ENCODE results near the gene PSENEN. TPM values are rescaled to one million over a fixed set of nuclear protein-coding genes. Genes with fewer than 3 reads are reported as not detected.

PSENEN gene
- total RNA-seq, 1 donor from 2014 or later: 60.0 TPM

DNA sequence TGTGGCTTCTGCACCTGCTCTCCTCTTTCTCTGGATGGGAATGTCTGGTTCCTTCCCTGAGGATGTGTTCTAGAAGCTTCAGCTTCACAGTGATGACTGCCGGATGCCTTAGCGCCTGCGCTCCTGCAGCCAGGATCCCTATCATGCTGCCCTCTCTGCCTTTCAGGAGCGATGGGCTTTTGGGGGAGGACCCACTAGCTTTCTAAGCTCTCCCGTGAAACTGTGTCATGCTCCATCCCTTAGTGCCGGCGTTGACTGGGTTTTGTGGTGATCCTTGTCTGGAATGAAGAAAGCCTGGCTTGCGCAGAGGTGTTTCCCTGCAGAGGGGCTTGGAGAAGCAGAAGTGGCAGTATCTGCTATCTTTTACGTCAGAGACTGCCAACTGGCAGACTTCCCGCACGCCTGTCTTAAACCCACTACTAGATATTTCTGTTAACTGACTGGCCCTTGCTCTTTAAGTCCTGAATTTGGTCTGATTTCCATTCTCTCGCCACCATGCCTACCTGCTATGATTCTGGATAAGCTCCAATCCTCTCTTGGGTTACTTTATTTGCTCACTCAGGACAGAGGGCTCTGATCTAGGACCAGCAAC, 31.5 kb upstream of the PSENEN start:
- peaks cover 17% of the 10 kb centered on the region for H3K4me1 ChIP-seq
- ATAC-seq: no peak
- H3K9me3 ChIP-seq: no peaks in the 10 kb centered on the region
- H3K4me3 ChIP-seq: no peak overlapping the region
- H3K27me3 ChIP-seq (ENCODE audit: low read depth): no peaks in the 10 kb centered on the region
- H3K36me3 ChIP-seq: no peaks in the 10 kb centered on the region
- H3K27ac ChIP-seq: no peak overlapping the region
- intact Hi-C loops (cut with DNase I): no loop called here
- no peak for TF ChIP-seq CTCF (IDR thresholded peaks at IDR 0.05)
- DNase-seq: no peak

- Histone ChIP-seq H3K27ac (peak overlapping the region; percentile 28), H3K4me1 (peaks cover 25% of the 10 kb centered on the region), H3K4me3 (no peak overlapping the region), H3K9me3 (no peaks in the 10 kb centered on the region), H3K27me3 (ENCODE audit: low read depth) (no peaks in the 10 kb centered on the region), H3K36me3 (peaks cover 2% of the 10 kb centered on the region)
- no peak for TF ChIP-seq CTCF (IDR thresholded peaks at IDR 0.05)
- intact Hi-C loops (cut with DNase I): no loop called here
- ATAC-seq: no peak
- DNase-seq: no peak
Observed at GRCh38 chr19:35714601-35715354, 30.7 kb upstream of the PSENEN start.

DNA sequence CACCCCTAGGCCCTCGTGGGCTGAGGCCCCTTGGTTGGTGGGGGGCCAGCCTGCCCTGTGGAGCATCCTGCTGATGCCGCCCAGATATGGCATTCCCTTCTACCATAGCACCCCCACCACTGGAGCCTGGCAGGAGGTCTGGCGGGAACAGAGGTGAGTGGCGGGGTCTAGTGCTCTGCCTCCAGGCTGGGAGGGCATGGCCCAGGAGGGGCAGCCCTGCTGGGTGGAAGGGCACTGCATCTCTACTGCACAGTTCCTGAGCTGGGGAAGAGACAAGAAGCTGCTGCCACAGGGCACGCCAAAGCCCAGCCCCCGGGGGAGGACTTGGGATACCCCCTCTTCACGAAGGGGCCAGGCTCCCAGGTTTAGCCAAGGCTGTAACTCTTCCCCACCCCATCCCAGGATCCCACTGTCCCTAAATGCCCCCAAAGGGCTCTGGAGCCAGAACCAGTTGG, 30.1 kb upstream of the PSENEN start:
- Histone ChIP-seq H3K36me3 (peaks cover 8% of the 10 kb centered on the region), H3K27ac (peak overlapping the region; percentile 84), H3K4me3 (peak overlapping the region; percentile 87), H3K9me3 (no peaks in the 10 kb centered on the region), H3K4me1 (peaks cover 26% of the 10 kb centered on the region), H3K27me3 (ENCODE audit: low read depth) (no peaks in the 10 kb centered on the region)
- DNase-seq: no peak
- intact Hi-C loops (cut with DNase I): no loop called here
- no peak for TF ChIP-seq CTCF (IDR thresholded peaks at IDR 0.05)
- ATAC-seq: no peak

DNA sequence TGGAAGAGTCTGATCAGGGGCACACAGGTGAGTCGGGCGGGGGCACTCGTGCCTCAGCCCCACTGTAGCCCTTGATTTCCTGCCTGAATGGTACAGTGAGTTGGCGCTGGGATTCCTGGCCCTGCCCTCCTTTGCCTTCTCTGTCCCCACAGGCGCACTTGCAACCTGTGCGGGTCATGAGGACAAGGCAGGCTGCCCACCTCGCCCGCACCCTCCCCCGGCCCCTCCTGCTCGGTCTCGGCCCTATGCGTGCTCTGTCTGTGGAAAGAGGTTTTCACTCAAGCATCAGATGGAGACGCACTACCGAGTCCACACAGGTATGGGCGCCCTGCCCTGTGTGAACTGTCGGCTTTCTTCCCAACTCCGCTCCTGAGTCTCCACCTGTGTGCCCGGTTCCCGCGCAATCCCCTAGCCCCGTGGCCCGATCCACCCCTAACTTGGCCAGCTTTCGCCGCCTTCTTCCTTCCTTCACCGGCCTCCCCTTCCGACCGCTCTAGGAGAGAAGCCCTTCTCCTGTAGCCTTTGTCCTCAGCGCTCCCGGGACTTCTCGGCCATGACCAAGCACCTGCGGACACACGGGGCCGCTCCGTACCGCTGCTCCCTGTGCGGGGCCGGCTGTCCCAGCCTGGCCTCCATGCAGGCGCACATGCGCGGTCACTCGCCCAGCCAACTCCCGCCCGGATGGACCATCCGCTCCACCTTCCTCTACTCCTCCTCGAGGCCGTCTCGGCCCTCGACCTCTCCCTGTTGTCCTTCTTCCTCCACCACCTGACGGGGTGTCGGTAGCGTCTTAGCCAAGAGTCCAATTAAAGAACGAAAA, 29.3 kb upstream of the PSENEN start:
- Histone ChIP-seq H3K27me3 (ENCODE audit: low read depth) (no peaks in the 10 kb centered on the region), H3K27ac (peak overlapping the region; percentile 84), H3K9me3 (no peaks in the 10 kb centered on the region), H3K4me1 (peaks cover 26% of the 10 kb centered on the region), H3K36me3 (peaks cover 10% of the 10 kb centered on the region), H3K4me3 (peak overlapping the region; percentile 87)
- peak; percentile 33 to 61 for ATAC-seq
- peak; percentile 77 for DNase-seq
- intact Hi-C loops (cut with DNase I): no loop called here
- no peak for TF ChIP-seq CTCF (IDR thresholded peaks at IDR 0.05)

DNA sequence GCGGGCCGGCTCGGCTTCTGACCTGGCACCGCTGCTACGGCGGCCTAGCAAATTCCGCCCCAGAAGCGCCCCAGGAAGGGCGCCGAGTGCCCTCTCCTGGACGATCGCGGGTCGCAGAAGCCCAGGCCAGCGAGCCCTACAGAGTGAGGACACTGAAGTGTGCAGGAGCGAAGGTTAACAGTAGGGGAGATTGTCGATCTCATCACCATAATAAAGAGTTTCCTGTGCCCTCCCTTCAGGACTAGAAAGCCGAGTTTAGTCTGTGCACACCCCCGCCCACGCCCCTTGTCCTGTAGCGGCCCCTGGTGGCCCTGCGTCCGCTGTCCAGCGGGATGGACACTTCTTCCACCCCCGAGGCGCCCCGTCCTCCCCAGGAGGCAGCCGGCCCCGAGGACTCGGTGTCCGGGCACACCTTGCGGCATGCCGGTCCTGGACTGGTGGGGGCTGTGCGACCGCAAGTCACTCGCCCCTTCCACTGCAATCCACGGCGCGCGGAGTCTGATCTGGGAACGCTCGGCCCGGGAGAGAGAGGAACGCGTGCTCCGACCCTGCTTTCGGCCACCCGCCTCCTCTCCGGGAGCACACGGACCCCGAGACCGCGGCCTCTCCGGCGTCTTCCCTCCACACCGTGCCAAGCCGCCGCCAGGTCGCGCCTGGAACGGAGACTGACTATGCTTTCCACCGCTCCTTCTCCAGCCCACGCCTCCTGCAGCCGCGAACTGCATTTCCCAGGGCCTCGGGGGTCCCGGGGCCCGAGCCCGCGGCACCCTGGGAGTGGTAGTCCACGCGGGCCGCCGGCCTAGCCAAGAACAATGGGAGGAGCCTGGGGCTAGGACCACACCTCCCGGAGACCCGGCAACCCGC, 28.4 kb upstream of the PSENEN start:
- H3K27ac ChIP-seq: peak overlapping the region; percentile 84
- peak overlapping the region; percentile 87 for H3K4me3 ChIP-seq
- no peaks in the 10 kb centered on the region for H3K9me3 ChIP-seq
- H3K36me3 ChIP-seq: peaks cover 18% of the 10 kb centered on the region
- DNase-seq (peak; percentile 98), ATAC-seq (peak; percentile 95 to 96)
- intact Hi-C loops (cut with DNase I): no loop called here
- no peaks in the 10 kb centered on the region for H3K27me3 ChIP-seq (ENCODE audit: low read depth)
- H3K4me1 ChIP-seq: peaks cover 26% of the 10 kb centered on the region
- TF ChIP-seq CTCF (IDR thresholded peaks at IDR 0.05): peak; percentile 95
